Small intestine (tissue), 7 donors: ENCODE measurements around the gene KLF1. TPM values are rescaled to one million over a fixed set of nuclear protein-coding genes. Genes with fewer than 3 reads are reported as not detected.

ENCODE experiments used
- DNase-seq, 2 donors: peaks; one replicate each; pipeline versions ENCODE4 v3.0.0 to v3.0.0-alpha.2; 2013
- FAIRE-seq: peaks from 2 replicates; lab custom pipeline; 2012; peaks lifted over from hg19 to GRCh38; lab: Jason Lieb, UNC
- H3K27ac ChIP-seq, 3 donors: one replicate each; pipeline ENCODE4 v1.5.1; 2013; ENCODE audit warnings: low read length in 2 of 3, mild to moderate bottlenecking in 2 of 3, control low read depth in 1 of 3, inconsistent platforms in 1 of 3, low read depth in 1 of 3, moderate library complexity in 1 of 3
- H3K27me3 ChIP-seq, 3 donors: one replicate each; pipeline ENCODE4 v1.6.1; 2013; ENCODE audit warnings: low read length in 3 of 3, inconsistent platforms in 1 of 3; ENCODE audit not compliant: control insufficient read depth in 3 of 3, insufficient read depth in 3 of 3
- H3K36me3 ChIP-seq, 3 donors: one replicate each; pipeline ENCODE4 v1.6.1; 2013; ENCODE audit warnings: low read length in 3 of 3, inconsistent platforms in 1 of 3, low read depth in 1 of 3, mild to moderate bottlenecking in 1 of 3, moderate library complexity in 1 of 3; ENCODE audit not compliant: control insufficient read depth in 3 of 3, insufficient read depth in 2 of 3
- H3K4me1 ChIP-seq, 3 donors: one replicate each; pipeline ENCODE4 v1.6.1; 2013; ENCODE audit warnings: low read length in 2 of 3, inconsistent platforms in 1 of 3, low read depth in 1 of 3, mild to moderate bottlenecking in 1 of 3, moderate library complexity in 1 of 3; ENCODE audit not compliant: control insufficient read depth in 3 of 3, insufficient read depth in 2 of 3
- H3K4me3 ChIP-seq, 3 donors: one replicate each; pipeline ENCODE4 v1.5.1; 2013; ENCODE audit warnings: low read length in 3 of 3, control low read depth in 1 of 3, inconsistent platforms in 1 of 3, low read depth in 1 of 3, mild to moderate bottlenecking in 1 of 3, moderate library complexity in 1 of 3
- H3K9me3 ChIP-seq, 2 donors: one replicate each; pipeline ENCODE4 v1.6.1; 2013; ENCODE audit warnings: low read depth in 1 of 2, low read length in 1 of 2; ENCODE audit not compliant: control insufficient read depth in 2 of 2, insufficient read depth in 1 of 2
- WGBS, 3 donors: extraction: QIAGEN DNeasy Blood & Tissue Kit; methylation state at CpG; one replicate each; pipeline ENCODE4 v1.1.7; 2013; 5-methylcytosine and 5-hydroxymethylcytosine counted together
- polyA plus RNA-seq, 4 donors: library from polyadenylated mRNA; stranded (reverse) in 3 of 4; unstranded in 1 of 4; fragments of 200-250 nt in 3 of 4; fragments of 120-200 nt in 1 of 4; gene quantifications; one replicate each; pipeline versions ENCODE4 v1.2.1 to v1.2.3, GENCODE V29; 2013
- donor health status: healthy with polysubstance abuse.
- donor health status: control.
- donor health status: control.
- donor health status: Bipolar disorder and iron deficiency.
- donor health status: healthy.

The KLF1 gene
- polyA plus RNA-seq, 4 donors: 0.09 to 0.13 TPM; not detected in 2

DNA sequence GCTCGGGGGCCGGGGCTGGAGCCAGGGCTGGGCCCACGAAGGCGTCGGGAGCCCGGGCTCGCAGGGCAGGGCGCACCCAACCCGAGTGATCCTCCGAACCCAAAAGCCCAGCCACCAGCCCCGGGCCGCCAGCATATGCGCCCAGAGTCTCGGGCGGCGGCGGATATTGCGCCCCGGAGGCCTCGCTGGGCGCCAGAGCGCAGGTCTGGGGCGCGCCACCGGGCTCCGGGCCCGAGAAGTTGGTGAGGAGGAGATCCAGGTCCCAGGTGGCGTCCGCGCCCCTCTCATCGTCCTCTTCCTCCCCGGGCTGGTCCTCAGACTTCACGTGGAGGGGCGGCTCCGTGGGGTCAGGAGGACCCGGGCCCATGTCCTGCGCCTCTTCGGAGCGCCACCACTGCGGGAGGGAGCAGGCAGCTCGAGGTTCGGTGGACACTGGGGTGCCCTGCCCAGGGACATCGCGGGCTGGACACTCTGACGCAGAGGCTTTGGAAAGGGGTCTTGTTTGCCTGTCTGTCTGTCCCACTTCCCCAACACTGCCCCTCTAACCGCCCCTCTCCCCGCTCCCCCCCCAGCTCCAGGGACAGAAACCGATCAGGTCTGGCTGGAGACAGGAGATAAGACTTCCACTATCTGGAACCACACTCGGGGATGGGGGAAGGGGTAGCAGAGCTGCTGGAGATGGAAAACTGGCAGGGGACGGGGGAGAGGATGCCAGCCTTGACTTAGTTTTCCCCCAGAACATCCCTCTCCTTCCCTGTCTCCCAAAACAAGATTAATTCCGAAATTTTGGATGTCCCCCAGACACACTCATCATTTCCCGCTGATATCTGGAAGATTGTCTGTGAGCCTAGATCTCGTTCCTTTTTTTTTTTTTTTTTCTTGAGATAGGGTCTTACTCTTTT lies 1.0 kb downstream of the KLF1 start:
- FAIRE-seq (no peak), DNase-seq (peak in 1 of 2 donors; percentile 39)
- peaks cover 0 to 17% (median 0%) of the 10 kb centered on the region in 3 donors for H3K4me1 ChIP-seq
- no peaks in the 10 kb centered on the region for H3K36me3 ChIP-seq
- H3K27me3 ChIP-seq: peaks cover 0 to 56% (median 4%) of the 10 kb centered on the region in 3 donors
- H3K27ac ChIP-seq: peak overlapping the region in 1 of 3 donors; percentile 59
- H3K9me3 ChIP-seq: peaks cover 0 to 32% of the 10 kb centered on the region in 2 donors
- WGBS, 3 donors: 5 to 11% (median 7%) methylated on average over 41 to 53 of the region's 53 CpGs
- H3K4me3 ChIP-seq: peak overlapping the region in 2 of 3 donors; percentile 30 to 54

- FAIRE-seq (no peak), DNase-seq (peak; percentile 88 to 93)
- H3K36me3 ChIP-seq: no peaks in the 10 kb centered on the region
- H3K9me3 ChIP-seq: peaks cover 0 to 32% of the 10 kb centered on the region in 2 donors
- peak overlapping the region; percentile 27 to 54 (median 30) for H3K4me3 ChIP-seq
- WGBS, 3 donors: 2 to 9% (median 4%) methylated on average over 68 to 73 of the region's 73 CpGs
- H3K4me1 ChIP-seq: peaks cover 0 to 18% (median 4%) of the 10 kb centered on the region in 3 donors
- H3K27ac ChIP-seq: peak overlapping the region in 1 of 3 donors; percentile 80
- peaks cover 0 to 61% (median 4%) of the 10 kb centered on the region in 3 donors for H3K27me3 ChIP-seq
Measured at GRCh38 chr19:12884926-12885748, 1.9 kb downstream of the KLF1 start.

DNA sequence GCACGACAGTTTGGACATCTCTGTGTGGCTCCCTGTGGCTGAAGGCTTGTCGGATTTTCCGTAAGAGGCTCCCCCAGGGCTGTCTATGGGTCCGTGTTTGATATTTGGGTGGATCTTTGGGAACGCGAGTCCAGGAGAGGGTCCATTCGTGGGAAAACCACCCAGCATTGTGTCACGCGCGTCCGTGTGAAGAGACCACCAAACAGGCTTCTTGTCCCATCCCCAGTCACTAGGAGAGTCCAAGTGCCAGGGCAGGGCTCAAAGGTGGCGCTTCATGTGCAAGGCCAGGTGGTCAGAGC lies 2.4 kb downstream of the KLF1 start:
- Histone ChIP-seq H3K36me3 (no peaks in the 10 kb centered on the region), H3K9me3 (peaks cover 0 to 32% of the 10 kb centered on the region in 2 donors), H3K4me3 (no peak overlapping the region), H3K27me3 (peaks cover 0 to 61% (median 4%) of the 10 kb centered on the region in 3 donors), H3K4me1 (peaks cover 0 to 18% (median 7%) of the 10 kb centered on the region in 3 donors), H3K27ac (peak overlapping the region in 1 of 3 donors; percentile 80)
- no peak for FAIRE-seq
- WGBS, 3 donors: 74 to 85% (median 81%) methylated on average over 12 of the region's 12 CpGs
- DNase-seq: no peak

GRCh38 chr19:12884202-12884601 lies 2.8 kb downstream of the KLF1 start:
- H3K27ac ChIP-seq: no peak overlapping the region
- WGBS, 3 donors: 90 to 92% (median 92%) methylated on average over 3 of the region's 3 CpGs
- no peak overlapping the region for H3K4me3 ChIP-seq
- peaks cover 0 to 32% of the 10 kb centered on the region in 2 donors for H3K9me3 ChIP-seq
- peaks cover 0 to 18% (median 7%) of the 10 kb centered on the region in 3 donors for H3K4me1 ChIP-seq
- DNase-seq (no peak), FAIRE-seq (no peak)
- H3K36me3 ChIP-seq: no peaks in the 10 kb centered on the region
- H3K27me3 ChIP-seq: peaks cover 0 to 61% (median 4%) of the 10 kb centered on the region in 3 donors

DNA sequence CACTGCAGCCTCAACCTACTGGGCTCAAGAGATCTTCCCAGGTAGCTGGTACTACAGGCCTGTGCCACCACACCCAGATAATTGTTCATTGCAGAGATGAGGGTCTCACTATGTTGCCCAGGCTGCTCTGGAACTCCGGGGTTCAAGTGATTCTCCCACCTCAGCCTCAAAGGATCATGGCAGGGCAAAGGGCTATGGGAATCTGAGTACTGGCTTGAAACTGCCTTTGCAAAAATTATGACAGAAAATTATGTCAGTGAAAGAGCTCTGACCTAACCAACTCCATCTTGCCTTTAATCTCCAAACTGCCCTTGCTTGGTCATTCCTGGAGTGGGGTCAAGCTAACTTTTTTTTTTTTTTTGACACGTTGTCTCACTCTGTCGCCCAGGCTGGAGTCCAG lies 4.4 kb downstream of the KLF1 start:
- Histone ChIP-seq H3K4me1 (peaks cover 0 to 18% (median 7%) of the 10 kb centered on the region in 3 donors), H3K36me3 (peaks cover 0 to 3% (median 2%) of the 10 kb centered on the region in 3 donors), H3K9me3 (peaks cover 0 to 32% of the 10 kb centered on the region in 2 donors), H3K4me3 (no peak overlapping the region), H3K27me3 (peaks cover 0 to 59% (median 4%) of the 10 kb centered on the region in 3 donors), H3K27ac (no peak overlapping the region)
- DNase-seq: no peak
- WGBS, 3 donors: 82 to 94% (median 86%) methylated on average over 3 of the region's 3 CpGs
- no peak for FAIRE-seq

DNA sequence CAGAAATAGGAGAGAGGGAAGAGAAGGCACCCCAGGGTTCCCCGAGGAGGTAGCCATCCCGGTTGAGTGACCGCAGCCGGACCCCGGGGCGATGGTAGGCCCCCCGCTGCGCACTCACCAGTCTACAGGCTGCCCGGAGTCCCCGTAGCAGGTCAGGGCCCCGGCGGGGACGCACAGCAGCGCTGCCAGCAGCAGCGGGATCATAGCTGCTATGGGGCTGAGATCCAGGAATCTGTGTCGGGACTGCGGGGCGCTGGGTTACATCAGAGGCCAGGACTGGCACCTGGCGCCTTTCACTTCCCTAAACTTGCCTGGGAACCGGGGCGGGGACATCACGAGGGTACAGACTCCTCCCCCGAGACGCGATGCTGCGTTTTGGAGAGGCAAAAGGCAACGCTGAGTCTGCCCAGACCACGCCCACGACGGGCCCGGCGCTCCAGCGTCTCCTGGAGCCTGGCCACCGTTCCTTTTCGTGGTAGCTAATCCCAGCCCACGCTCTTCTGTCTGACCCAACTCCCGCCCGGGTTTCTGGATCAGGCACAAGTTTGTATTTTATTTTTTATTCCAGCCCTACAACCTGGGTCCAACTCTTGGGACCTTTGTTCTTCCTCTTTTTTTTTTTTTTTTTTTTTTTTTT lies 5.7 kb downstream of the KLF1 start, which contains the start of gene DNASE2:
DNASE2 (minus strand) TSS at position 278 of the 637 bp plus-strand sequence; CDS start at position 204, 74 bp downstream.
- Histone ChIP-seq H3K36me3 (peaks cover 0 to 3% (median 2%) of the 10 kb centered on the region in 3 donors), H3K4me1 (peaks cover 0 to 18% (median 7%) of the 10 kb centered on the region in 3 donors), H3K27ac (peak within 1 kb of the TSS; percentile 24 to 91 (median 55)), H3K27me3 (peaks cover 0 to 46% (median 4%) of the 10 kb centered on the region in 3 donors), H3K9me3 (peaks cover 0 to 32% of the 10 kb centered on the region in 2 donors), H3K4me3 (peak within 1 kb of the TSS; percentile 59 to 76 (median 62))
- DNase-seq (peak; percentile 85 to 92), FAIRE-seq (no peak)
- WGBS, 3 donors: 0 to 1% (median 0%) methylated on average over 38 of the region's 38 CpGs

- H3K9me3 ChIP-seq: peaks cover 0 to 32% of the 10 kb centered on the region in 2 donors
- H3K4me1 ChIP-seq: peaks cover 0 to 14% (median 7%) of the 10 kb centered on the region in 3 donors
- H3K27me3 ChIP-seq: peaks cover 0 to 40% (median 4%) of the 10 kb centered on the region in 3 donors
- H3K4me3 ChIP-seq: peak overlapping the region; percentile 59 to 76 (median 62)
- peaks cover 0 to 3% (median 2%) of the 10 kb centered on the region in 3 donors for H3K36me3 ChIP-seq
- 13 to 16% (median 15%) methylated on average over 29 of the region's 29 CpGs for WGBS, 3 donors
- no peak for FAIRE-seq
- H3K27ac ChIP-seq: peak overlapping the region; percentile 24 to 91 (median 55)
- DNase-seq: no peak
Measured at GRCh38 chr19:12880551-12881171, 6.3 kb downstream of the KLF1 start.
